ENCODE measurements around the gene CLINT1.

The CLINT1 gene

GRCh38 chr5:157836121-157836753 lies 22.7 kb downstream of the CLINT1 start:
- no peak overlapping the region for H3K4me3 ChIP-seq (ENCODE audit: low read depth, low read length)
- ChIA-PET POLR2A (no interaction called here), CTCF (interaction anchor here (1.1 to 2.0 kb wide), 4 partner anchors 11 to 112 kb away, joined by 3 to 7 read pairs (median 4); no protein-coding TSS in a partner anchor)
- TF ChIP-seq CTCF (IDR thresholded peaks at IDR 0.05; ENCODE audit: insufficient read depth, low read length, missing control alignments) = no peak
- DNase-seq (ENCODE audit: low read depth, low spot score) = no peak

GRCh38 chr5:157835041-157835440 lies 23.9 kb downstream of the CLINT1 start:
- no peak overlapping the region for H3K4me3 ChIP-seq (ENCODE audit: low read depth, low read length)
- CTCF ChIA-PET = interaction anchor here (1.2 to 2.0 kb wide), 3 partner anchors 10 to 18 kb away, joined by 3 to 7 read pairs (median 6); no protein-coding TSS in a partner anchor
- POLR2A ChIA-PET = no interaction called here
- DNase-seq (ENCODE audit: low read depth, low spot score) = no peak
- TF ChIP-seq CTCF (IDR thresholded peaks at IDR 0.05; ENCODE audit: insufficient read depth, low read length, missing control alignments) = no peak

GRCh38 chr5:157828944-157829639 lies 29.9 kb downstream of the CLINT1 start:
- DNase-seq (ENCODE audit: low read depth, low spot score) = no peak
- no peak overlapping the region for H3K4me3 ChIP-seq (ENCODE audit: low read depth, low read length)
- ChIA-PET CTCF (interaction anchor here (0.9 to 2.2 kb wide), 7 partner anchors 9 to 166 kb away, joined by 3 to 19 read pairs (median 4); no protein-coding TSS in a partner anchor), POLR2A (no interaction called here)
- TF ChIP-seq CTCF (IDR thresholded peaks at IDR 0.05; ENCODE audit: insufficient read depth, low read length, missing control alignments) = peak; percentile 23

DNA sequence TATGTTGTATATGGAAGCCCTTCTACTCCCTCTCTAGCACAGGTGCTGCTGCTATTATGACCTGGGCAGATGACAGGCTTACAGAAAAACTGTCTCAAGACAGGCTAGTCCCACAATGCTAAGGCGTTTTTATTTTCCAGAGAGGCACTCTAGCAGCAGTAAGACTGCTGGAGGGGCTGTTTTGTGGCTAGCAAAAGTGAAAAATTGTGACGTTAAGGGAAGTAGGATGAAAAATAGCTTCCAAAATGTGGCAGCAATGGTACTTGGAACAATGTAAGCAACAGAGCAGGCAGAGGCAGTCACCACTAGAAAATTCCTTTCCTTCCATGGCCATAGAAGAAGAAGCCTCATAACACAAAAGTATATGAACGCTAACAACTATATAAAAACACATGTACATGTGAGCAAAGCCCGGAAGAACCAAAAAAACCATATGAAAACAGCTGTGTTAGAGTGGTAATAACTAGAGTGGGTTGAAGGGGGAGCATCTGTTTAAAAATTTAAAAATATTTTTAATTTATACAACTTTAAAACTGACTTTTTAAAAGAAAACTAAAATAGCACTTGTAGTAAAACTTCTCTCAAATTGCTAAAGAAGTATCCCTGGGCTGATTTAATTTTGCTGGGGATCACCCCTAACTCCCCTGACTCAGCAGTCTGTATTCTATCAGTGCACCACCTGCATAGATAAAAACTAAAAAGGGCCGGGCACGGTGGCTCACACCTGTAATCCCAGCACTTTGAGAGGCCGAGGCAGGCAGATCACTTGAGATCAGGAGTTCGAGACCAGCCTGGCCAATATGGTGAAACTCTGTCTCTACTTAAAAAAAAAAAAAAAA lies 30.6 kb downstream of the CLINT1 start:
- ChIA-PET POLR2A (no interaction called here), CTCF (interaction anchor here (0.9 to 2.2 kb wide), 6 partner anchors 8 to 66 kb away, joined by 3 to 19 read pairs (median 6); no protein-coding TSS in a partner anchor)
- H3K4me3 ChIP-seq (ENCODE audit: low read depth, low read length) = no peak overlapping the region
- no peak for DNase-seq (ENCODE audit: low read depth, low spot score)
- no peak for TF ChIP-seq CTCF (IDR thresholded peaks at IDR 0.05; ENCODE audit: insufficient read depth, low read length, missing control alignments)

DNA sequence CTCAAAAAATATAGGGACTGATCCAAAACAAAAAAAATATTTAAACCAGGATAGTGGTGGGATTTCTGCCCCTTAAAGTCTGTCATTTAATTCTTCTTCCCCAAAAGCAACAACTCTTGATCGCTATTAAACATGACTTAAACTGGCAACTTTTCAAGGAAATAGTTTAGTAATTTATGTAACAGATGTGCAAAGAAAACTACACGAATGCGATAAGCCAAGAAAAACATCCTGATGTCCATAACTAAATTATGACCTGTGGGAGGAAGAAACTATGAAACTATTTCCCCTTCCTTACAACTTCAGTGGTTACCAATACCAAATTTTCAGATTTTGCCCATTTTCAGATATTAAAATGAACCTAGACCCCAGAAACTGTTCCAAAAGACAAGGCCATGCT lies 31.5 kb downstream of the CLINT1 start:
- CTCF ChIA-PET = interaction anchor here (0.5 to 2.4 kb wide), 5 partner anchors 10 to 122 kb away, joined by 3 to 11 read pairs (median 5); no protein-coding TSS in a partner anchor
- POLR2A ChIA-PET = no interaction called here

More for the DNA sequence above, 31.5 kb downstream of the CLINT1 start:
- no peak for TF ChIP-seq CTCF (IDR thresholded peaks at IDR 0.05; ENCODE audit: insufficient read depth, low read length, missing control alignments)
- DNase-seq (ENCODE audit: low read depth, low spot score) = no peak
- H3K4me3 ChIP-seq (ENCODE audit: low read depth, low read length) = no peak overlapping the region
